GM21786 (cell line): Measurements from ENCODE around the gene EPC2.

Experiments
- ATAC-seq: cut with Tn5 transposase; IDR thresholded peaks from one replicate; pipeline ENCODE4 v1.9.1; 2021; ENCODE audit not compliant: unreplicated experiment

Gene EPC2

GRCh38 chr2:148796735-148797512, 152.4 kb downstream of the EPC2 start:
- no peak for ATAC-seq

- ATAC-seq: no peak
Observed at GRCh38 chr2:148802448-148803220, 158.1 kb downstream of the EPC2 start.

GRCh38 chr2:148810081-148810480, 165.5 kb downstream of the EPC2 start:
- ATAC-seq: no peak

- no peak for ATAC-seq
Observed at GRCh38 chr2:148812306-148812705, 167.8 kb downstream of the EPC2 start.

- peak; percentile 99 for ATAC-seq
Observed at GRCh38 chr2:148813603-148814065, 169.1 kb downstream of the EPC2 start.

- no peak for ATAC-seq
Observed at GRCh38 chr2:148814143-148814859, 169.8 kb downstream of the EPC2 start.

- no peak for ATAC-seq
Observed at GRCh38 chr2:148814860-148815419, 170.4 kb downstream of the EPC2 start.

GRCh38 chr2:148816176-148816575, 171.6 kb downstream of the EPC2 start:
- no peak for ATAC-seq

GRCh38 chr2:148817210-148817708, 172.7 kb downstream of the EPC2 start:
- no peak for ATAC-seq

GRCh38 chr2:148819019-148819585, 174.6 kb downstream of the EPC2 start:
- no peak for ATAC-seq

- ATAC-seq: no peak
Observed at GRCh38 chr2:148824190-148824589, 179.6 kb downstream of the EPC2 start.

- no peak for ATAC-seq
Observed at GRCh38 chr2:148826791-148827190, 182.2 kb downstream of the EPC2 start.

GRCh38 chr2:148828941-148829340, 184.4 kb downstream of the EPC2 start:
- ATAC-seq: no peak

- ATAC-seq: no peak
Observed at GRCh38 chr2:148829618-148830017, 185.1 kb downstream of the EPC2 start.

GRCh38 chr2:148832637-148833036, 188.1 kb downstream of the EPC2 start:
- ATAC-seq: no peak
